Trophoblast cell (in vitro differentiated cells and primary cell): ENCODE results near the gene NACAD.

Experiments used
- DNase-seq, 2 donors: peaks; one replicate each; pipeline ENCODE4 v3.0.0-alpha.2; 2016
- H2AFZ ChIP-seq: 2 replicates; pipeline ENCODE4 v1.6.1; 2013; ENCODE audit warnings: low read length, moderate library complexity, mild to moderate bottlenecking; ENCODE audit not compliant: insufficient read depth, poor library complexity
- H2AK5ac ChIP-seq: 2 replicates; pipeline ENCODE4 v1.6.1; 2013; ENCODE audit warnings: mild to moderate bottlenecking, low read length
- H2BK120ac ChIP-seq: 2 replicates; pipeline ENCODE4 v1.6.1; 2013; ENCODE audit warnings: low read length, mild to moderate bottlenecking, moderate library complexity; ENCODE audit not compliant: insufficient read depth, poor library complexity
- H2BK12ac ChIP-seq: 2 replicates; pipeline ENCODE4 v1.6.1; 2013; ENCODE audit warnings: mild to moderate bottlenecking, low read length, moderate library complexity
- H2BK5ac ChIP-seq: 2 replicates; pipeline ENCODE4 v1.6.1; 2013; ENCODE audit warnings: low read length, low read depth, moderate library complexity, mild to moderate bottlenecking; ENCODE audit not compliant: poor library complexity
- H3K14ac ChIP-seq: 2 replicates; pipeline ENCODE4 v1.6.1; 2013; ENCODE audit warnings: mild to moderate bottlenecking, low read length
- H3K18ac ChIP-seq: 2 replicates; pipeline ENCODE4 v1.6.1; 2013; ENCODE audit warnings: mild to moderate bottlenecking, low read length
- H3K23ac ChIP-seq: 2 replicates; pipeline ENCODE4 v1.6.1; 2013; ENCODE audit warnings: low read length
- H3K27ac ChIP-seq: 2 replicates; pipeline ENCODE4 v1.5.1; 2013; ENCODE audit warnings: low read depth, mild to moderate bottlenecking, inconsistent platforms, low read length, moderate library complexity
- H3K27me3 ChIP-seq: 2 replicates; pipeline ENCODE4 v1.6.1; 2013; ENCODE audit warnings: inconsistent platforms, mild to moderate bottlenecking, low read length, moderate library complexity; ENCODE audit not compliant: insufficient read depth
- H3K36me3 ChIP-seq, 2 experiments: 1 replicate in 1 of 2; 2 replicates in 1 of 2; pipeline ENCODE4 v1.6.1; 2013; ENCODE audit warnings: low read length in 2 of 2, mild to moderate bottlenecking in 2 of 2, moderate library complexity in 1 of 2; ENCODE audit not compliant: insufficient read depth in 2 of 2, control insufficient read depth in 1 of 2
- H3K4ac ChIP-seq: 2 replicates; pipeline ENCODE4 v1.6.1; 2013; ENCODE audit warnings: low read depth, mild to moderate bottlenecking, low read length, moderate library complexity
- H3K4me1 ChIP-seq, 2 experiments: 1 replicate in 1 of 2; 2 replicates in 1 of 2; pipeline ENCODE4 v1.6.1; 2013; ENCODE audit warnings: low read length in 2 of 2, mild to moderate bottlenecking in 2 of 2, moderate library complexity in 1 of 2; ENCODE audit not compliant: insufficient read depth in 2 of 2, control insufficient read depth in 1 of 2
- H3K4me2 ChIP-seq: 2 replicates; pipeline ENCODE4 v1.6.1; 2013; ENCODE audit warnings: inconsistent platforms, mild to moderate bottlenecking, low read length, moderate library complexity
- H3K4me3 ChIP-seq: 2 replicates; pipeline ENCODE4 v1.5.1; 2013; ENCODE audit warnings: mild to moderate bottlenecking, low read depth, low read length, inconsistent platforms
- H3K79me1 ChIP-seq: one replicate; pipeline ENCODE4 v1.6.1; 2013; ENCODE audit warnings: low read length
- H3K79me2 ChIP-seq: 2 replicates; pipeline ENCODE4 v1.6.1; 2013; ENCODE audit warnings: low read length, mild to moderate bottlenecking; ENCODE audit not compliant: control insufficient read depth, insufficient read depth, poor library complexity
- H3K9ac ChIP-seq: 2 replicates; pipeline ENCODE4 v1.6.1; 2013; ENCODE audit warnings: mild to moderate bottlenecking, low read length
- H3K9me3 ChIP-seq: 2 replicates; pipeline ENCODE4 v1.6.1; 2013; ENCODE audit warnings: low read depth, mild to moderate bottlenecking, control low read depth, inconsistent platforms, low read length; ENCODE audit not compliant: insufficient read depth
- H4K12ac ChIP-seq: 2 replicates; pipeline ENCODE4 v1.6.1; 2013; ENCODE audit warnings: low read depth, mild to moderate bottlenecking, low read length, moderate library complexity
- H4K8ac ChIP-seq: 2 replicates; pipeline ENCODE4 v1.6.1; 2013; ENCODE audit warnings: low read depth, mild to moderate bottlenecking, low read length, moderate library complexity
- H4K91ac ChIP-seq: one replicate; pipeline ENCODE4 v1.6.1; 2013; ENCODE audit warnings: low read depth, mild to moderate bottlenecking, low read length, moderate library complexity
- WGBS: extraction: QIAGEN DNeasy Blood & Tissue Kit; methylation state at CpG from one replicate; pipeline ENCODE4 v1.1.7; 2013; ENCODE audit warnings: missing lambda C conversion rate; ENCODE audit not compliant: insufficient read length, insufficient coverage; ENCODE audit errors: extremely low coverage; 5-methylcytosine and 5-hydroxymethylcytosine counted together

NACAD gene

DNA sequence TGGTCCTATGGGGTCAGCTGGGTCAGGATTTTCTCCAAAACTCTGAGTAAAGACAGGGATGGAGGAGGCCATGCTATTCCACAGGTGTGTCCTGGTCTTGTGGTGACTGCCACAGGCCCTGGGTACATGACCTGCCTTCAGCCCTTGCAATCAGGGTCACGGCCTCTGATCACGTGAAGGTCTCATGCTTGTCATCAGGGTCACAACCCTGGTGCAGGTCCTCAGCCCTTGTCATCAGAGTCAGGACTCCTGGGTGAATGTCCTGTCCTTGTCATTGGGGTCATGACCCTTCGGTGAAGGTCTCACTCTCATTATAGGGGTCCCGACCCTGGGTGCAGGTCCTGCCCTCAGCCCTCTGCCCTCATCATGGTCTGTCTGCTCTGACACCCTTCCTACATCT, 44.6 kb upstream of the NACAD start:
- no peak overlapping the region for H2BK12ac ChIP-seq
- no peaks in the 10 kb centered on the region for H3K27me3 ChIP-seq
- H3K27ac ChIP-seq = no peak overlapping the region
- no peak overlapping the region for H4K8ac ChIP-seq
- H3K4me3 ChIP-seq = no peak overlapping the region
- DNase-seq = no peak
- H2BK5ac ChIP-seq = no peak overlapping the region
- H3K4ac ChIP-seq = no peak overlapping the region
- H2BK120ac ChIP-seq = no peak overlapping the region
- H3K4me2 ChIP-seq = no peak overlapping the region
- no peak overlapping the region for H4K12ac ChIP-seq
- no peak overlapping the region for H4K91ac ChIP-seq
- H3K79me2 ChIP-seq = no peaks in the 10 kb centered on the region
- no peaks in the 10 kb centered on the region for H3K4me1 ChIP-seq
- WGBS = no CpG with 5 or more reads among the region's 4 CpGs
- no peaks in the 10 kb centered on the region for H3K36me3 ChIP-seq
- H3K79me1 ChIP-seq = no peaks in the 10 kb centered on the region
- no peak overlapping the region for H2AFZ ChIP-seq
- no peaks in the 10 kb centered on the region for H3K9me3 ChIP-seq
- H3K23ac ChIP-seq = no peak overlapping the region
- no peak overlapping the region for H3K18ac ChIP-seq
- no peak overlapping the region for H2AK5ac ChIP-seq
- no peak overlapping the region for H3K14ac ChIP-seq
- no peak overlapping the region for H3K9ac ChIP-seq

DNA sequence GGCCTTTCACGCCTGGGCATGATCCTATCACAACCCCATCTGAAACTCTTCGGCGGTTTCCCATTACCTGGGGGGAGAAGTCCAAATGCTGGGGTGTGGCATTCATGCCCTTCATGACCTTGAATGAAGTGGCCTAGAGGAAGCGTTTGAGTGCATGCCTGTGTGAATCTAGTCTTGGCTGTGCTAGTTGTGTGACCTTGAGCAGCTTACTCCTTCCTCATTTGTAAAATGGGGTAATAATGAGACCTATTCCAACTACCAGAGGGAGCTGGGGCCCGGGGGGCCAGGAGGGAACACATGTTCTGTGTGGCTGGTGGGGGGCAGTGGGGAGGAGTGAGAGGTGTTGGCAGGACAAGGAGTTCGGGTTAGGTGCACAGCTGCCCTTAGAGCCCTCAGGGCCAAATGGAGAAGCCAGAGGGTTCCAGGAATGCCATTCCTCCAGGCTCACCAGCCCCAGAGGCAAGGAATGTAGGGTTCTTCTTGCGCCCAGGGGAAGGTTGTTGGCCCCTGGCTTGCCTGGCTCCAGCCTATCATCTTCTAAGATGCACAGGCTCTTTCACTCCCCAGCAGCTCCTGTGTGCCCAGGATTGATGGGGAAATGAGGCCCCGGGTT, 44.0 kb upstream of the NACAD start:
- Histone ChIP-seq H4K91ac (no peak overlapping the region), H3K9ac (no peak overlapping the region), H2BK5ac (no peak overlapping the region), H3K27me3 (no peaks in the 10 kb centered on the region), H3K9me3 (no peaks in the 10 kb centered on the region), H3K4ac (no peak overlapping the region), H2AK5ac (no peak overlapping the region), H4K8ac (no peak overlapping the region), H3K4me2 (no peak overlapping the region), H3K79me2 (no peaks in the 10 kb centered on the region), H3K4me3 (no peak overlapping the region), H3K79me1 (no peaks in the 10 kb centered on the region), H2BK120ac (no peak overlapping the region), H3K14ac (no peak overlapping the region), H3K36me3 (no peaks in the 10 kb centered on the region), H3K27ac (no peak overlapping the region), H3K18ac (no peak overlapping the region), H3K4me1 (no peaks in the 10 kb centered on the region), H2BK12ac (no peak overlapping the region), H3K23ac (no peak overlapping the region), H2AFZ (no peak overlapping the region), H4K12ac (no peak overlapping the region)
- peak; percentile 31 to 65 for DNase-seq
- no CpG with 5 or more reads among the region's 8 CpGs for WGBS

DNA sequence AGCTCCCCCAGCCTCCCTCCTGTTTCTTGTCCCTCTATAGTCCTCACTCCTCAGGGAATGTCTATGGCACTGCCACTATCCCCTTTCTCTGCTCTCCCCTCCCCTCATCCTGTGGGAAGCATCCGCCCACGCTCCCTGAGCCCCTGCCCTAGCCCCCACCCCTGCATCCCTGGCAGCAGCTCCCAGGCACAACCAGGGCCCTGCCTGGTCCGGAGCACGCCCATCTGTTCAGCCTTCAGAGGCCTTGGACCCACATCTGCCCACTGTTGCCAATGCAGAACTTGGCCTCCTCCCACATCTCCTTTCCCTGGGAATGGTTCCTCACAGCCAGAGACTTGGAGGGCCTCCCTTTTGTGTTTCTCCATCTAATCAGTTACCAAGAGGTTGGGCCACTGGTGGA, 43.1 kb upstream of the NACAD start:
- Histone ChIP-seq H4K8ac (no peak overlapping the region), H3K4me3 (no peak overlapping the region), H3K36me3 (no peaks in the 10 kb centered on the region), H3K79me1 (no peaks in the 10 kb centered on the region), H3K4ac (no peak overlapping the region), H2AK5ac (no peak overlapping the region), H3K4me2 (no peak overlapping the region), H3K4me1 (no peaks in the 10 kb centered on the region), H3K9me3 (no peaks in the 10 kb centered on the region), H3K18ac (no peak overlapping the region), H3K27ac (no peak overlapping the region), H3K27me3 (no peaks in the 10 kb centered on the region), H2AFZ (no peak overlapping the region), H2BK5ac (no peak overlapping the region), H4K12ac (no peak overlapping the region), H3K79me2 (no peaks in the 10 kb centered on the region), H3K23ac (no peak overlapping the region), H2BK12ac (no peak overlapping the region), H4K91ac (no peak overlapping the region), H3K14ac (no peak overlapping the region), H3K9ac (no peak overlapping the region), H2BK120ac (no peak overlapping the region)
- no CpG with 5 or more reads among the region's 4 CpGs for WGBS
- DNase-seq = no peak

GRCh38 chr7:45130910-45131309, 42.1 kb upstream of the NACAD start:
- H3K4ac ChIP-seq = no peak overlapping the region
- no peaks in the 10 kb centered on the region for H3K27me3 ChIP-seq

More at GRCh38 chr7:45130910-45131309, 42.1 kb upstream of the NACAD start:
- H3K4me3 ChIP-seq = no peak overlapping the region
- H3K4me1 ChIP-seq = no peaks in the 10 kb centered on the region
- no peak overlapping the region for H3K4me2 ChIP-seq
- no peak overlapping the region for H2AFZ ChIP-seq
- H3K79me1 ChIP-seq = no peaks in the 10 kb centered on the region
- no peaks in the 10 kb centered on the region for H3K79me2 ChIP-seq
- H3K27ac ChIP-seq = no peak overlapping the region
- no peak overlapping the region for H4K91ac ChIP-seq
- no CpG with 5 or more reads among the region's 9 CpGs for WGBS
- no peak overlapping the region for H3K18ac ChIP-seq
- no peak overlapping the region for H2AK5ac ChIP-seq
- no peak overlapping the region for H2BK120ac ChIP-seq
- H4K8ac ChIP-seq = no peak overlapping the region
- H3K9me3 ChIP-seq = no peaks in the 10 kb centered on the region
- H2BK12ac ChIP-seq = no peak overlapping the region
- H2BK5ac ChIP-seq = no peak overlapping the region
- no peak overlapping the region for H3K23ac ChIP-seq
- H3K14ac ChIP-seq = no peak overlapping the region
- DNase-seq = no peak
- H3K9ac ChIP-seq = no peak overlapping the region
- H3K36me3 ChIP-seq = no peaks in the 10 kb centered on the region
- no peak overlapping the region for H4K12ac ChIP-seq
